Esophagus squamous epithelium (tissue), 5 donors: ENCODE measurements around the gene PMM2. TPM values are rescaled to one million over a fixed set of nuclear protein-coding genes. Genes with fewer than 3 reads are reported as not detected.

ENCODE experiments used
- DNase-seq: peaks from one replicate; lab custom pipeline; 2025; lab: John Stamatoyannopoulos, UW
- H3K27ac ChIP-seq, 4 donors: fragments of 200-600 bp; sonication (generic); one replicate each; pipeline ENCODE4 v1.5.1; 2016 to 2019; ENCODE audit warnings: mild to moderate bottlenecking in 1 of 4
- H3K27me3 ChIP-seq, 4 donors: fragments of 200-600 bp; sonication (generic); 1 replicate in 3 of 4; 2 replicates in 1 of 4; pipeline versions ENCODE4 v1.5.1 to v1.6.0; 2017 to 2021; ENCODE audit warnings: antibody characterized with exemption in 1 of 4
- H3K36me3 ChIP-seq, 3 donors: fragments of 200-600 bp; sonication (generic); one replicate each; pipeline ENCODE4 v1.5.1; 2016 to 2019
- H3K4me1 ChIP-seq, 3 donors: fragments of 200-600 bp; sonication (generic); one replicate each; pipeline ENCODE4 v1.5.1; 2017 to 2019
- H3K4me3 ChIP-seq, 4 donors: fragments of 200-600 bp; sonication (generic); 1 replicate in 3 of 4; 2 replicates in 1 of 4; pipeline ENCODE4 v1.5.1; 2016 to 2019; ENCODE audit warnings: mild to moderate bottlenecking in 2 of 4, moderate library complexity in 1 of 4
- H3K9me3 ChIP-seq, 3 donors: fragments of 200-600 bp; sonication (generic); one replicate each; pipeline ENCODE4 v1.5.1; 2016 to 2019
- POLR2A ChIP-seq, 4 donors: fragments of 450-650 bp; IDR thresholded peaks; one replicate each; pipeline ENCODE4 v1.6.1; 2017; ENCODE audit warnings: antibody characterized with exemption in 4 of 4, mild to moderate bottlenecking in 4 of 4, moderate library complexity in 3 of 4
- WGBS, 2 donors: methylation state at CpG; one replicate each; pipeline ENCODE4 v1.1.5; 2018; 5-methylcytosine and 5-hydroxymethylcytosine counted together
- intact Hi-C: fragments of 100-400 bp; cut with DNase I; formaldehyde crosslinking; loops from one replicate; pipeline ENCODE4 v1.15.0; 2022
- total RNA-seq, 4 donors: library from RNA; depleted of rRNA; stranded (reverse); fragments of >200 nt; gene quantifications; one replicate each; pipeline ENCODE4 v1.1.0, GENCODE V29; 2016
- TF ChIP-seq, protein P1 (sequence below), 6 experiments: fragments of 450-650 bp in 4 of 6; fragments of 200-600 bp in 2 of 6; sonication (generic) in 2 of 6; IDR thresholded peaks; one replicate each; pipeline ENCODE4 v1.5.1; 2016 to 2019; ENCODE audit warnings: antibody characterized with exemption in 6 of 6, mild to moderate bottlenecking in 4 of 6, moderate library complexity in 4 of 6
- donor health status: DM: yes; HTN: yes; CAD: no.

The PMM2 gene
- total RNA-seq, 4 donors from 2014 or later = 36.3 to 54.3 (median 41.4) TPM

GRCh38 chr16:8882041-8882617 lies 84.5 kb downstream of the PMM2 start, which contains the start of gene LITAFD:
LITAFD (plus strand) TSS chr16:8882351; CDS start chr16:8884356, 2,005 bp downstream.
- Histone ChIP-seq H3K9me3 (no peaks in the 10 kb centered on the region), H3K4me1 (peaks cover 21 to 55% (median 40%) of the 10 kb centered on the region in 3 donors), H3K27ac (no peak within 1 kb of the TSS), H3K36me3 (no peaks in the 10 kb centered on the region), H3K4me3 (no peak within 1 kb of the TSS), H3K27me3 (peaks cover 0 to 27% (median 0%) of the 10 kb centered on the region in 4 donors)
- 75 to 100% methylated on average over 1 to 7 of the region's 10 CpGs for WGBS, 2 donors
- TF ChIP-seq POLR2A (IDR thresholded peaks at IDR 0.05) = no peak
- TF ChIP-seq, protein P1, sequence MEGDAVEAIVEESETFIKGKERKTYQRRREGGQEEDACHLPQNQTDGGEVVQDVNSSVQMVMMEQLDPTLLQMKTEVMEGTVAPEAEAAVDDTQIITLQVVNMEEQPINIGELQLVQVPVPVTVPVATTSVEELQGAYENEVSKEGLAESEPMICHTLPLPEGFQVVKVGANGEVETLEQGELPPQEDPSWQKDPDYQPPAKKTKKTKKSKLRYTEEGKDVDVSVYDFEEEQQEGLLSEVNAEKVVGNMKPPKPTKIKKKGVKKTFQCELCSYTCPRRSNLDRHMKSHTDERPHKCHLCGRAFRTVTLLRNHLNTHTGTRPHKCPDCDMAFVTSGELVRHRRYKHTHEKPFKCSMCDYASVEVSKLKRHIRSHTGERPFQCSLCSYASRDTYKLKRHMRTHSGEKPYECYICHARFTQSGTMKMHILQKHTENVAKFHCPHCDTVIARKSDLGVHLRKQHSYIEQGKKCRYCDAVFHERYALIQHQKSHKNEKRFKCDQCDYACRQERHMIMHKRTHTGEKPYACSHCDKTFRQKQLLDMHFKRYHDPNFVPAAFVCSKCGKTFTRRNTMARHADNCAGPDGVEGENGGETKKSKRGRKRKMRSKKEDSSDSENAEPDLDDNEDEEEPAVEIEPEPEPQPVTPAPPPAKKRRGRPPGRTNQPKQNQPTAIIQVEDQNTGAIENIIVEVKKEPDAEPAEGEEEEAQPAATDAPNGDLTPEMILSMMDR (IDR thresholded peaks at IDR 0.05) = no peak
- intact Hi-C loops = loop anchor here (5.0 kb wide), 1 partner anchor 315 kb away; no protein-coding TSS in a partner anchor
- no peak for DNase-seq

DNA sequence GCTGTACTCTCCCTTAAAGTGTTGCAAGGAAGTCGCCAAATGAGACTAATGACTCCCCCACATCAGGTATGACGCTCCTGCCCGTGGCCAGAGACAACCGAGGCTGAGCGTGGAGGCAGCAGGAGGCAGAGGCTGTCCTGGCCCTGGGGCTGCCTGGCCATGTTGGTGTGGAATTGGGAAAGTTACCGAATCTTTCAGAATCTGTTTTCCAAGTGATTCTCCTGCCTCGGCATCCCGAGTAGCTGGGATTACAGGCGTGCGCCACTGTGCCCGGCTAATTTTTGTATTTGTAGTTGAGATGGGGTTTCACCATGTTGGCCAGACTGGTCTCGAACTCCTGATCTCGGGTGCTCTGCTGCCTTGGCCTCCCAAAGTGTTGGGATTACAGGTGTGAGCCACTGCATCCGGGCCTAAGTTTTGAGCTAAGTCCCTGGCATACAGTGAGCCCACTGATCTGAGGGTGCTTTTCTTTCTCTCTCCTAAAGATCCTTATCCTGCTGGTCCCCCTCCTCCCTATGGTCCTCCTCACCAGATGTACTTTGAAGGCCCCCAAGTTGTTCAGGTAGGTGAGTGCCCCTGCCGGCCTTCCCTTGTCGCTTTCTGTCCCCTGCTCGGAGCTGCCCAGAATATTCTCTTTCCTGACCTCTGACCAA lies 85.2 kb downstream of the PMM2 start:
- Histone ChIP-seq H3K4me1 (peaks cover 21 to 59% (median 40%) of the 10 kb centered on the region in 3 donors), H3K27me3 (peaks cover 0 to 27% (median 0%) of the 10 kb centered on the region in 4 donors), H3K36me3 (no peaks in the 10 kb centered on the region), H3K27ac (no peak overlapping the region), H3K9me3 (no peaks in the 10 kb centered on the region), H3K4me3 (no peak overlapping the region)
- no peak for DNase-seq
- 84 to 88% methylated on average over 14 to 15 of the region's 17 CpGs for WGBS, 2 donors
- intact Hi-C loops = loop anchor here (5.0 kb wide), 1 partner anchor 316 kb away; no protein-coding TSS in a partner anchor
- TF ChIP-seq POLR2A (IDR thresholded peaks at IDR 0.05) = no peak
- TF ChIP-seq, protein P1 (IDR thresholded peaks at IDR 0.05) = no peak

GRCh38 chr16:8885674-8886592 lies 88.3 kb downstream of the PMM2 start:
- H3K27me3 ChIP-seq = peaks cover 0 to 27% (median 0%) of the 10 kb centered on the region in 4 donors
- TF ChIP-seq, protein P1 (IDR thresholded peaks at IDR 0.05) = no peak
- no peak for TF ChIP-seq POLR2A (IDR thresholded peaks at IDR 0.05)
- no peak overlapping the region for H3K27ac ChIP-seq
- peaks cover 8 to 21% (median 9%) of the 10 kb centered on the region in 3 donors for H3K36me3 ChIP-seq
- H3K4me1 ChIP-seq = peaks cover 13 to 53% (median 27%) of the 10 kb centered on the region in 3 donors
- intact Hi-C loops = loop anchor here (5.0 kb wide), 1 partner anchor 229 kb away; no protein-coding TSS in a partner anchor
- DNase-seq = no peak
- WGBS, 2 donors = 10 to 17% methylated on average over 15 to 17 of the region's 20 CpGs
- no peak overlapping the region for H3K4me3 ChIP-seq
- H3K9me3 ChIP-seq = no peaks in the 10 kb centered on the region

GRCh38 chr16:8886593-8887430 lies 89.2 kb downstream of the PMM2 start:
- Histone ChIP-seq H3K36me3 (peaks cover 8 to 30% (median 18%) of the 10 kb centered on the region in 3 donors), H3K27me3 (peaks cover 0 to 27% (median 0%) of the 10 kb centered on the region in 4 donors), H3K27ac (no peak overlapping the region), H3K4me3 (no peak overlapping the region), H3K9me3 (no peaks in the 10 kb centered on the region), H3K4me1 (peaks cover 13 to 53% (median 27%) of the 10 kb centered on the region in 3 donors)
- DNase-seq = no peak
- no peak for TF ChIP-seq POLR2A (IDR thresholded peaks at IDR 0.05)
- TF ChIP-seq, protein P1 (IDR thresholded peaks at IDR 0.05) = no peak
- intact Hi-C loops = loop anchor here (5.0 kb wide), 1 partner anchor 230 kb away; no protein-coding TSS in a partner anchor
- whole genome bisulfite sequencing, 2 donors = 62 to 64% methylated on average over 15 of the region's 19 CpGs
